Right atrium auricular region (tissue), 2 donors: ENCODE measurements around the gene PM20D1. TPM values are rescaled to one million over a fixed set of nuclear protein-coding genes. Genes with fewer than 3 reads are reported as not detected.
"Not testable (repeated sequence)": the region's sequence is repeated elsewhere in the genome, so short reads cannot be mapped to it uniquely, and the experiment has no call there.

Experiments used
- DNase-seq: peaks from one replicate; pipeline ENCODE4 v3.0.0-alpha.2; 2019; ENCODE audit warnings: low spot score
- H3K27ac ChIP-seq, 2 donors: fragments of 200-600 bp; sonication (generic); 1 replicate in 1 of 2; 2 replicates in 1 of 2; pipeline ENCODE4 v1.5.1; 2016 to 2019
- H3K27me3 ChIP-seq, 2 donors: fragments of 200-600 bp; sonication (generic); one replicate each; pipeline versions ENCODE4 v1.5.1 to v1.6.0; 2017 to 2019
- H3K36me3 ChIP-seq: fragments of 200-600 bp; sonication (generic); one replicate; pipeline ENCODE4 v1.5.1; 2016
- H3K4me1 ChIP-seq, 2 donors: fragments of 200-600 bp; sonication (generic); one replicate each; pipeline versions ENCODE4 v1.5.1 to v1.6.0; 2017 to 2019
- H3K4me3 ChIP-seq, 2 donors: fragments of 200-600 bp; sonication (generic); 1 replicate in 1 of 2; 2 replicates in 1 of 2; pipeline ENCODE4 v1.5.1; 2017 to 2019; ENCODE audit warnings: mild to moderate bottlenecking in 1 of 2, moderate library complexity in 1 of 2
- H3K9me3 ChIP-seq, 2 donors: fragments of 200-600 bp; sonication (generic); one replicate each; pipeline ENCODE4 v1.5.1; 2019
- CTCF ChIP-seq, 2 donors: fragments of 200-600 bp; sonication (generic); IDR thresholded peaks; one replicate each; pipeline ENCODE4 v1.5.1; 2019; ENCODE audit warnings: antibody characterized with exemption in 2 of 2
- total RNA-seq, 2 donors: library from RNA; depleted of rRNA; stranded (reverse); fragments of >200 nt; gene quantifications; one replicate each; pipeline ENCODE4 v1.1.0, GENCODE V29; 2016

PM20D1 gene
- total RNA-seq = 1 to 10 TPM; 1.2 to 1.4 TPM

DNA sequence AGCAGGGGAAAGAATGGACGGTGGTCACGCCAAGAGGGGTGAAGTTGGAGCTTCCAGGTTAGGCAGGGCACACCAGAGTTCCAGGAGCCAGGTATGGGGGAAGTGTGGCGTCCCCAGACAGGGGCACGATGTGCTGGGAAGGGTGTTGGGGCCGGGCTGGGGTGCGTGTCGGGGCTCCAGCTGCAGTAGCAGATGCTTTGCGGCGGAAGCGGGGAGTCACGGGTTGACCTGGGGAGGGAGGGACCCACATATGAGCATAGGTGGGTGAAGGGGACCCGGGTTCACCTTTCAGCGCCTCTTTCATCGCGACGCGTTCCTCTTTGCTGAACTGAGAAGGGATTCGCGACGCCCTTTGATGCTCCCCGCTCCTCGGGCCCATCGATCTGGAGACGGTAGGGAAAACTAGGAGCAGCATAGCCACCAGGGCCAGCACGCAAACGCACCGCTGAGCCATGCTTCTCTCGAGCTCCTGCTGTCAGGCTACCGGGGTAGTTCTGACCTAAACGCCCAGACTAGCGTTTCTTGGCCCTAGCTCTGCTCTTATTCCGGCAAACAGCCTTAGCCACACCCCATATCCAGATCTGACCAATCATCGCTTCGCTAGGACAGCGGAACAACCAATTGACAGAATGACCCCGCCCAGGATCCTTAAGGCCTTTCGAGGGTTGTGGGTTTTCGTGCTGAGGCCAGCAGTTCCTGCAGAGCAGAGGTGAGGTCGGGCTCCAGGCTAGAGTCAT, at the start of gene PM20D1:
Gene PM20D1, minus strand, starts transcription at position 514 of the 737 bp plus-strand sequence. Its CDS starts 60 bp downstream, at position 454.
- peak within 1 kb of the TSS in 1 of 2 donors; percentile 52 for H3K27ac ChIP-seq
- peak; percentile 82 for DNase-seq

DNA sequence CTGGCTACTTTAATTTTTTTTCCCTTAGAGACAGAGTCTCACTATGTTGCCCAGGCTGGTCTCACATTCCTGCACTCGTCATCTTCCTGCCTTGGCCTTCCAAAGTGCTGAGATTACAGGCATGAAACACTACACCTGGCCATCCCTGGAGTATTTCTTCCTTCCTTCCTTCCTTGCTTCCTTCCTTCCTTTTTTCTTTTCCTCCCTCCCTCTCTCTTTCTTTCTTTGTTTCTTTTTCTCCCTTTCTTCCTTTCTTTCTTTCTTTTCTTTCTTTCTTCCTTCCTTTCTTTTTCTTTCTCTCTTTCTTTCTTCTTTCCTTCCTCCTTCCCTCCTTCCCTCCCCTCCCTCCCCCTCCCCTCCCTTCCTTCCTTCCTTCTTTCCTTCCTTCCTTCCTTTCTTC, 46.4 kb upstream of the PM20D1 start:
- DNase-seq = no peak
- no peaks in the 10 kb centered on the region for H3K36me3 ChIP-seq
- H3K4me1 ChIP-seq = no peaks in the 10 kb centered on the region
- H3K4me3 ChIP-seq = no peak overlapping the region
- no peaks in the 10 kb centered on the region for H3K9me3 ChIP-seq
- no peak overlapping the region for H3K27ac ChIP-seq
- no peak for TF ChIP-seq CTCF (IDR thresholded peaks at IDR 0.05)
- no peaks in the 10 kb centered on the region for H3K27me3 ChIP-seq

More for the DNA sequence above, at the start of gene PM20D1:
- Histone ChIP-seq H3K27me3 (no peaks in the 10 kb centered on the region), H3K36me3 (no peaks in the 10 kb centered on the region), H3K4me3 (peak within 1 kb of the TSS; percentile 34 to 59), H3K9me3 (no peaks in the 10 kb centered on the region), H3K4me1 (peaks cover 0 to 5% of the 10 kb centered on the region in 2 donors)
- TF ChIP-seq CTCF (IDR thresholded peaks at IDR 0.05) = no peak

DNA sequence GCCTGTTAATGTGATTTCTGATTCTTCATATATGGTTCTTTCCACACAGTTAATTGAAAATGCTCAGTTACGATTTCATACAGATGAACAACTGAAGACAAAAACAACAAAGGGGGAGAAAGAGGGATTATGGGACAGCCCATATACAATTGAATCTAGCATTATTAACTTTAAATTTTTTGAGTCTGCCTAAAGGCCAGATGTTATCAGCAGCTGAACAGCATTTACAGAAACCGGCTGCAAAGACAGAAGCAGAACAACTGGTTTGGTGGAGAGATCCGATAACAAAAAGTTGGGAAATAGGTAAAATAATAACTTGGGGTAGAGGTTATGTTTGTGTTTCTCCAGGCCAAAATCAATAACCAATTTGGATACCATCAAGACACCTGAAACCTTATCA, 44.2 kb upstream of the PM20D1 start:
- H3K27me3 ChIP-seq, H3K9me3 ChIP-seq, DNase-seq, H3K27ac ChIP-seq, H3K4me1 ChIP-seq, H3K36me3 ChIP-seq, H3K4me3 ChIP-seq: not testable (repeated sequence)

GRCh38 chr1:205892175-205892574, 42.2 kb upstream of the PM20D1 start:
- not testable (repeated sequence) for H3K27me3 ChIP-seq, H3K9me3 ChIP-seq, DNase-seq, H3K27ac ChIP-seq, H3K4me3 ChIP-seq, H3K4me1 ChIP-seq, H3K36me3 ChIP-seq

- H3K4me3 ChIP-seq = not testable (repeated sequence)
Observed at GRCh38 chr1:205891481-205891880, 41.5 kb upstream of the PM20D1 start.

DNA sequence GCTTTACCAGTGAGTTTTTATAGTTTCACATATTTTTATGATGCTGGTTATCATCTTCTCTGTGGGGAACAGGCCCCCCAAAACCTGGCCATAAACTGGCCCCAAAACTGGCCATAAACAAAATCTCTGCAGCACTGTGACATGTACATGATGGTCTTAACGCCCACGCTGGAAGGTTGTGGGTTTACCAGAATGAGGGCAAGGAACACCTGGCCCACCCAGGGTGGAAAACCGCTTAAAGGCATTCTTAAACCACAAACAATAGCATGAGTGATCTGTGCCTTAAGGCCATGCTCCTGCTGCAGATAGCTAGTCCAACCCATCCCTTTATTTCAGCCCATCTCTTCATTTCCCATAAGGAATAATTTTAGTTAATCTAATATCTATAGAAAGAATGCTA, 40.7 kb upstream of the PM20D1 start:
- H3K9me3 ChIP-seq, H3K27me3 ChIP-seq, H3K4me1 ChIP-seq, H3K27ac ChIP-seq, DNase-seq, H3K4me3 ChIP-seq, H3K36me3 ChIP-seq: not testable (repeated sequence)

More at GRCh38 chr1:205891481-205891880, 41.5 kb upstream of the PM20D1 start:
- not testable (repeated sequence) for DNase-seq, H3K27ac ChIP-seq, H3K4me1 ChIP-seq, H3K27me3 ChIP-seq, H3K36me3 ChIP-seq, H3K9me3 ChIP-seq

DNA sequence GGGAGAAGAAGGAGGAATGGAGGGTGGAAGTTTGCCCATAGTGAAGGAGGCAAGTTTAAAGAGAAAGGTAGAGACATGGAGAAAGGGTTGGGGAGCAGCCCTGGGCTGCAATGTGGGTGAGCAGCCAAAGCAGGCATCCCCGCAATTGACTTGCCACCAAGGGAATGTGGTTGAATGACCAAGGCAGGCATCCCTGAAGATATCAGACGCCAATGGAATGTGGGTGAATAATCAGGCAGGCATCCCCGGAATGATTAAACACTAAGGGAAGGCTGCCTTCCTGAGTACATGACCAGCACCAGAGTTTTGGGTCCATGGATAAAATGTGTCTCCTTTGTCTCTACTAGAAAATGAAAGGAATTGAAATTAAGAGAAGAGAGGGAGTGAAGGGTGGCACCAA, 39.8 kb upstream of the PM20D1 start:
- H3K27ac ChIP-seq = peak overlapping the region in 1 of 2 donors; percentile 24
- not testable (repeated sequence) for H3K4me1 ChIP-seq, H3K27me3 ChIP-seq, H3K4me3 ChIP-seq, H3K9me3 ChIP-seq, H3K36me3 ChIP-seq, DNase-seq

GRCh38 chr1:205889006-205889405, 39.1 kb upstream of the PM20D1 start:
- not testable (repeated sequence) for H3K27me3 ChIP-seq, H3K36me3 ChIP-seq, H3K27ac ChIP-seq, DNase-seq, H3K4me1 ChIP-seq, H3K4me3 ChIP-seq, H3K9me3 ChIP-seq

DNA sequence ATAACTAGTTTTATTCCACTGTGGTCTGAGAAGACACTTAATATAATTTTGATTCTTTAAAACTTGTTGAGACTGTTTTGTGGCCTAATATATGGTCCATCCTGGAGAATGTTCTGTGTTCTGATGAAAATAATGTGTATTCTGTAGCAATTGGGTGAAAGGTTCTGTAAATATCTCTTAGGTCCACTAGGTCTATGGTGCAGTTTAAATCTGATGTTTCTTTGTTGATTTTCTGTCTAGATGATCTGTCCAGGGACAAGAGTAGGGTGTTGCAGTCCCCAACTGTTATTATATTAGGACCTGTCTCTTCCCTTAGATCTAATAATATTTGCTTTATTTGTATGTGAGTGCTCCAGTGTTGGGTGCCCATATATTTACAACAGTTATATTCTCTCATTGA, 33.9 kb upstream of the PM20D1 start:
- Histone ChIP-seq H3K9me3 (peaks cover 0 to 10% of the 10 kb centered on the region in 2 donors), H3K27me3 (no peaks in the 10 kb centered on the region), H3K36me3 (no peaks in the 10 kb centered on the region), H3K27ac (no peak overlapping the region), H3K4me1 (no peaks in the 10 kb centered on the region), H3K4me3 (no peak overlapping the region)
- no peak for DNase-seq
- TF ChIP-seq CTCF (IDR thresholded peaks at IDR 0.05) = no peak
